ENCODE results near the gene POLE.

- TF ChIP-seq CTCF (conservative IDR thresholded peaks at IDR 0.05) (no peak), EZH2 (IDR thresholded peaks at IDR 0.05; ENCODE audit: low read depth) (no peak)
These were observed 15.5 kb upstream of the POLE start for GRCh38 chr12:132702640-132703039.
